Activated T-helper 1 cell treated with anti-CD3 and anti-CD28 coated beads, Interleukin-12 subunit alpha, Interleukin-12 subunit beta, Interleukin-2, Interleukin-4 antibody, amounts not matched to agents 30 ng/mL and 10 ng/mL and 1 ng/mL, durations not matched to agents 14 hours and 24 hours and 36 hours (primary cell): Measurements from ENCODE around the gene C1orf174. TPM values are rescaled to one million over a fixed set of nuclear protein-coding genes. Genes with fewer than 3 reads are reported as not detected.

Source experiments
- DNase-seq: peaks from one replicate; pipeline ENCODE4 v3.0.0; 2021; ENCODE audit warnings: low spot score
- H3K27ac Mint-ChIP-seq: one replicate; pipeline ENCODE4 v1.8.0; 2021; ENCODE audit warnings: mild to moderate bottlenecking, mixed read lengths
- H3K27me3 Mint-ChIP-seq: one replicate; pipeline ENCODE4 v1.8.0; 2022; ENCODE audit warnings: mild to moderate bottlenecking, moderate library complexity, mixed read lengths; ENCODE audit not compliant: insufficient read depth
- H3K36me3 Mint-ChIP-seq: one replicate; pipeline ENCODE4 v1.8.0; 2021; ENCODE audit warnings: low read depth, mixed read lengths
- H3K4me1 Mint-ChIP-seq: one replicate; pipeline ENCODE4 v1.8.0; 2021; ENCODE audit warnings: low read depth, mixed read lengths
- H3K4me3 Mint-ChIP-seq: one replicate; pipeline ENCODE4 v1.8.0; 2021; ENCODE audit warnings: mild to moderate bottlenecking, moderate library complexity, mixed read lengths
- H3K9me3 Mint-ChIP-seq: one replicate; pipeline ENCODE4 v1.8.0; 2021; ENCODE audit warnings: mixed read lengths
- intact Hi-C: fragments of 100-400 bp; cut with micrococcal nuclease; formaldehyde crosslinking; loops from one replicate; pipeline ENCODE4 v1.15.1; 2024
- total RNA-seq: library from RNA; stranded (reverse); gene quantifications from 2 replicates; pipeline ENCODE4 v1.2.3, GENCODE V29; 2022

Gene C1orf174
- total RNA-seq, 1 donor from 2014 or later = 45.1 TPM

GRCh38 chr1:3858231-3858981 lies 41.7 kb downstream of the C1orf174 start:
- DNase-seq = no peak
- Mint-ChIP-seq H3K27ac (no peak overlapping the region), H3K9me3 (no peaks in the 10 kb centered on the region), H3K4me3 (peak overlapping the region; percentile 94), H3K4me1 (peaks cover 15% of the 10 kb centered on the region), H3K36me3 (peaks cover 1% of the 10 kb centered on the region), H3K27me3 (no peaks in the 10 kb centered on the region)
- intact Hi-C loops = no loop called here

- H3K27me3 Mint-ChIP-seq = no peaks in the 10 kb centered on the region
Observed at GRCh38 chr1:3857791-3858129, 42.3 kb downstream of the C1orf174 start.

DNA sequence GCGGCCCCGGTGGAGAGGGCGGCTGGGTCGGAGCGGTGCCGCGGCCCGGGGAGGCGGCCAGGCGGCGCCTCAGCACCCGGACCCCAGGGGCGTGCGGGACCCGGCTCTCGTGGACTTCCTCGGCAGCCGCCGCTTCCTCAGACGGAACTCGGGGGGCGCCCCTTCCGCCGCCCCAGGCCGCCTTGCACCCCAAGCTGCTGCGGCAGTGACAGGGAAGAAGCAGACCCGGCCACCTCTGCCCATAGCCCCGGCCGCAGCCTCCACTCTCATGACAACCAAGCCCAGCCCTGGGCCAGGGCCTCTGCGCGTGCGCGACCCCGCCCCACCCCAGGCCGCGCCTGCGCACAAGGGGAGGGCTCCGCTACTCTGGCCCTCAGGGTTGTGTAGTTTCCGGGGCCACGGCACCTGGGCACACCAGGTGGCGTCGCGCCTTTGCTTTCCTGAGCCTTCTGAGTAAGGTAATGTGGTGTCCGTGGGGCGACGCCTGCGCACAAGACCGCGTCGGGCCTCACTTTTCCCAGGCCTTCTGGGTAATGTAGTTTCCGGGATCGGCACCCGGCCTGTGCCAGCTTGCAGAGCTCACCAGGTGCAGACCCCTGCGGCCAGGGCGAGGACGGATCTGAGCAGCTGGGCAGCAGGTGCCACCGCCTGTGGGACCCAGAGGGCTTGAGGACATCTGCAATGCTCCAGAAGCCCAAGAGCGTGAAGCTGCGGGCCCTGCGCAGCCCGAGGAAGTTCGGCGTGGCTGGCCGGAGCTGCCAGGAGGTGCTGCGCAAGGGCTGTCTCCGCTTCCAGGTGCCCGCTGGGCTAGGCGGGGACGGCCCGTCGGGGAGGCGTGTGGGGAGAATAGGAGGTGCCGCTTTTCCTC lies 42.9 kb downstream of the C1orf174 start, which contains the start of the genes CEP104 and DFFB:
Gene CEP104, minus strand, starts transcription at position 289 of the 868 bp plus-strand sequence. CDS start 4,804 bp downstream, outside the sequence.
Gene DFFB, plus strand, starts transcription at position 554 of the 868 bp plus-strand sequence. Its CDS starts 128 bp downstream, at position 682.
- DNase-seq = peak; percentile 97
- Mint-ChIP-seq H3K4me1 (peaks cover 15% of the 10 kb centered on the region), H3K27ac (peak within 1 kb of the TSS; percentile 83), H3K27me3 (no peaks in the 10 kb centered on the region), H3K36me3 (peaks cover 1% of the 10 kb centered on the region), H3K4me3 (peak within 1 kb of the TSS; percentile 94), H3K9me3 (no peaks in the 10 kb centered on the region)
- intact Hi-C loops = loop anchor here (1.0 kb wide), 5 partner anchors 43 to 207 kb away; partner anchors contain the start of genes C1orf174, LRRC47, SMIM1 and WRAP73

More at GRCh38 chr1:3857791-3858129, 42.3 kb downstream of the C1orf174 start:
- no peak overlapping the region for H3K27ac Mint-ChIP-seq
- no peaks in the 10 kb centered on the region for H3K9me3 Mint-ChIP-seq
- intact Hi-C loops = loop anchor here (1.0 kb wide), 5 partner anchors 43 to 207 kb away; partner anchors contain the start of genes C1orf174, LRRC47, SMIM1 and WRAP73
- peak overlapping the region; percentile 94 for H3K4me3 Mint-ChIP-seq
- H3K4me1 Mint-ChIP-seq = peaks cover 15% of the 10 kb centered on the region
- peaks cover 1% of the 10 kb centered on the region for H3K36me3 Mint-ChIP-seq
- no peak for DNase-seq

DNA sequence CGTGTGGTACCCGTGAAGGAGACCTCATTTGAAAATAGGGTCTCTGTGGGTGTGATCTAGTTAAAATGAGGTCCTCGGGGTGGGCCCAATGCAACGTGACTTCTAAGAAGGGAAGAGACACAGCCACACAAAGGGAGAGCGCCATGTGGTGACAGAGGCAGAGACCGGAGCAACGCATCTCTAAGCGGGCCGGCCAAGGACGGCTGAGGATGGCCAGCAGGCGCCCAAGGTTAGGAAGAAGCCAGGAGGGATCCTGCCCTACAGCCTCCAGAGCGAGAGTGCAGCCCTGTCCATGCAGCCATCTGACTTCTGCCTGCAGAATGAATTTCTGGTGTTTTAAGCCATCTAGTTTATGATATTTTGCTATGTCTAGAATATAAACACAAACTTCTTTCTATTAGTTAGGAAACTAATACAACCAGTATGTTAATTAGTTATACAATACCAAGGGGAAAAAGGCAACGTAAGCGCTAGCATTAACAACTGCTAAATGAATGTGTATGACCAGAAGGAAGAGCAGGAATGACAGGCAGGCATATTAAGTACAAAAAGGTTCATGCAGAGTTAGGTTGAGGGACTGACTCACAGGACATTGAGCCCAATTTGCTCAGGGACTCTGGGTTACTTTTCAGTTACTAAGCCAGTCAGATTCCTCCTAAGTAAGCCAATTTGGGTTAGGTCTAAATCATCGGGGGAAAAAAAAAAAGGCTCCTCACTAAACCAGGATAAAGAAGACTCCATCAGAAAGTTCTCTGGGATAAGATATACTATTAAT lies 47.2 kb downstream of the C1orf174 start:
- no peak overlapping the region for H3K27ac Mint-ChIP-seq
- no peaks in the 10 kb centered on the region for H3K9me3 Mint-ChIP-seq
- no peak for DNase-seq
- H3K27me3 Mint-ChIP-seq = no peaks in the 10 kb centered on the region
- H3K4me3 Mint-ChIP-seq = no peak overlapping the region
- H3K4me1 Mint-ChIP-seq = peaks cover 10% of the 10 kb centered on the region
- intact Hi-C loops = no loop called here
- H3K36me3 Mint-ChIP-seq = peaks cover 9% of the 10 kb centered on the region

DNA sequence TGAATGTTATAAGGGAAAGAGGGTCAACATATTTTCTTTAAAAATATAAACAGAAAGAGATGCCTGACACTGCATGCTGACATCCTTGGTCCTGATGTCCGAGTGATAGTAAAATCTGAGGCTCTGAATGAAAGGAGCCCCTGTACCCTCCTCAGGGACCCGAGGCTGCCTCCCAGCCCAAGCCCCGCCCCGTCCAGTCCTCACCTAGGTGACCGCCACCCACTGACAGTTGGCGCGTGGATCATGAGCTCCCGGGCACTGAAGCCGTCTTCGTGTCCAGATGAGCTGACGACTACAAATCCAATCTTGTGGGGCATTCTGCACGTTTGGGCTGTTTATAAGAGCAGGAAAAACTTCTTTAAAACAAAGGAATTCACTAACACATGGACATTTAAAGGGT lies 48.0 kb downstream of the C1orf174 start:
- H3K9me3 Mint-ChIP-seq = no peaks in the 10 kb centered on the region
- no peak for DNase-seq
- H3K27ac Mint-ChIP-seq = no peak overlapping the region
- H3K27me3 Mint-ChIP-seq = no peaks in the 10 kb centered on the region
- H3K4me1 Mint-ChIP-seq = peaks cover 10% of the 10 kb centered on the region
- H3K36me3 Mint-ChIP-seq = peaks cover 10% of the 10 kb centered on the region
- H3K4me3 Mint-ChIP-seq = no peak overlapping the region
- intact Hi-C loops = no loop called here

- DNase-seq = no peak
- intact Hi-C loops = no loop called here
- peaks cover 13% of the 10 kb centered on the region for H3K36me3 Mint-ChIP-seq
- H3K9me3 Mint-ChIP-seq = no peaks in the 10 kb centered on the region
- no peak overlapping the region for H3K27ac Mint-ChIP-seq
- H3K4me1 Mint-ChIP-seq = peaks cover 8% of the 10 kb centered on the region
- H3K4me3 Mint-ChIP-seq = no peak overlapping the region
- H3K27me3 Mint-ChIP-seq = no peaks in the 10 kb centered on the region
Observed at GRCh38 chr1:3851292-3851691, 48.8 kb downstream of the C1orf174 start.

DNA sequence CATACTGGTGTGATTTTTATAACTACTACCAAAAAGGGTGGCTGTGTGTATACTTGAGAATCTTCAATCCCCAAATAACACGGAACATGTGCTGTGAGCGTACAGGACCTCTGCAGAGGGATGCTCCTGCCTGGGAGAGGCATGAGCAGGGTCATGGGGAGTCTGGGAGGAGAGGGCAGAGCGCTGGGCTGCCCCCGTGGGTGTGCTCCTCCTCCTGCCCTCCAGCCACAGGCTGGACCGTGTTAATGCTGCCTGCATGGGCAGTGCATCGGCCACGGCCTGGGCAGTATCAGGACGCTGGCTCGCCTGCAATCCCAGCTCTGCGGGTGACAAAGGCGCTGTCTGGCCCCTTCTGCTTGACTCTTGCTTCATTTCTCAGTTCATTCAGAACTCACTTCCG lies 49.2 kb downstream of the C1orf174 start:
- Mint-ChIP-seq H3K27ac (no peak overlapping the region), H3K36me3 (peaks cover 13% of the 10 kb centered on the region), H3K4me3 (no peak overlapping the region), H3K27me3 (no peaks in the 10 kb centered on the region), H3K9me3 (no peaks in the 10 kb centered on the region), H3K4me1 (peaks cover 4% of the 10 kb centered on the region)
- DNase-seq = no peak
- intact Hi-C loops = no loop called here

- H3K27me3 Mint-ChIP-seq = no peaks in the 10 kb centered on the region
- no peaks in the 10 kb centered on the region for H3K9me3 Mint-ChIP-seq
- peaks cover 28% of the 10 kb centered on the region for H3K36me3 Mint-ChIP-seq
- intact Hi-C loops = no loop called here
- no peaks in the 10 kb centered on the region for H3K4me1 Mint-ChIP-seq
- no peak overlapping the region for H3K27ac Mint-ChIP-seq
- no peak overlapping the region for H3K4me3 Mint-ChIP-seq
- DNase-seq = no peak
Observed at GRCh38 chr1:3847081-3847480, 53.0 kb downstream of the C1orf174 start.

- Mint-ChIP-seq H3K36me3 (peaks cover 31% of the 10 kb centered on the region), H3K27me3 (no peaks in the 10 kb centered on the region), H3K9me3 (no peaks in the 10 kb centered on the region), H3K4me1 (no peaks in the 10 kb centered on the region), H3K4me3 (no peak overlapping the region), H3K27ac (no peak overlapping the region)
- no peak for DNase-seq
- intact Hi-C loops = no loop called here
Observed at GRCh38 chr1:3846541-3846940, 53.5 kb downstream of the C1orf174 start.

DNA sequence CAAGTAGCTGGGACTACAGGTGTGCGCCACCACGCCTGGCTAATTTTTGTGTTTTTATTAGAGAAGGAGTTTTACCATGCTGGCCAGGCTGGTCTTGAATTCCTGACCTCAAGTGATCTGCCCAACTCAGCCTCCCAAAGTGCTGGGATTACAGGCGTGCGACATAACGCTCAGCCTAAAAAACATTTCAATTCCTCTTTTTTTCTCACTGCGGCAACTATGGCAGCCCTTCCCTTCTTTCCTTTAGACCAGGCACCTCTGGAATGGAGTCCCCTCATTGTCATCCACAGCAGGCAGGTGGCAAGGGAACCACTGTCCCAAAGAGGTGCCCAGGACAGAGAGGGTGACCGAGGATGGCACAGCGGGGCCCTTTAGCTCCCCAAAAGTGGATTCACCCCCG lies 57.2 kb downstream of the C1orf174 start:
- no peak for DNase-seq
- intact Hi-C loops = no loop called here
- H3K36me3 Mint-ChIP-seq = peaks cover 52% of the 10 kb centered on the region
- H3K4me3 Mint-ChIP-seq = no peak overlapping the region
- H3K27me3 Mint-ChIP-seq = no peaks in the 10 kb centered on the region
- H3K4me1 Mint-ChIP-seq = no peaks in the 10 kb centered on the region
- no peaks in the 10 kb centered on the region for H3K9me3 Mint-ChIP-seq
- no peak overlapping the region for H3K27ac Mint-ChIP-seq

DNA sequence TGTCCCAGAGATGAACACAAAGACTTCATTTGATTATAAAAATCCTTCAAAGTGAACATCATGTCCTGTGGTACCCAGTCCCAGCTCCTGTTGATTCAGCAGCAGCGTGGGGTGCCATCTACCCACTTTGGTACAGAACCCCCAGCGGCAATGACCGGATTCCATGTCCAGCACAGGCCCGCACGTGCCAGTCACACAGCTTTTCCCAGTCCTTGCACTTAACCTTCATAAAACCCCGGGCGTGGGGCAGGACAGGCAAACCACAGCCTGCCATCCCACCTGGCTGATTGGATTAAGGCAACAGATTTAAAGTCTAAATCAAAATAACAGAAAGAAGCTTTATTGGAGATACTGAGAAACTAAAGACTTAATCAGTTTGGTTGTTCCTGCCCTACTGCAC lies 58.6 kb downstream of the C1orf174 start:
- Mint-ChIP-seq H3K27ac (no peak overlapping the region), H3K4me1 (no peaks in the 10 kb centered on the region), H3K36me3 (peaks cover 61% of the 10 kb centered on the region), H3K9me3 (peaks cover 7% of the 10 kb centered on the region), H3K27me3 (no peaks in the 10 kb centered on the region), H3K4me3 (no peak overlapping the region)
- intact Hi-C loops = no loop called here
- no peak for DNase-seq
